Natural killer cell (primary cell): ENCODE results near the gene NADK2. TPM values are rescaled to one million over a fixed set of nuclear protein-coding genes. Genes with fewer than 3 reads are reported as not detected.

ENCODE experiments used
- ATAC-seq, 3 donors: fragments of 150-1000 bp in 2 of 3; fragments of 200-7000 bp in 1 of 3; cut with Tn5 transposase; 1 replicate in 1 of 3; 2 replicates in 2 of 3; pipeline ENCODE4 v1.10.0; 2021; ENCODE audit warnings: mild to moderate bottlenecking in 2 of 3, moderate library complexity in 2 of 3
- DNase-seq, 2 donors: peaks; one replicate each; pipeline versions ENCODE4 v3.0.0 to v3.0.0-alpha.2; 2013 to 2021; ENCODE audit warnings: mixed read lengths in 1 of 2
- H3K27ac ChIP-seq: one replicate; pipeline ENCODE4 v1.5.1; 2013; ENCODE audit warnings: mild to moderate bottlenecking, low read length
- H3K27me3 ChIP-seq: one replicate; pipeline ENCODE4 v1.6.1; 2013; ENCODE audit warnings: low read length; ENCODE audit not compliant: control insufficient read depth, insufficient read depth
- H3K36me3 ChIP-seq: one replicate; pipeline ENCODE4 v1.6.1; 2013; ENCODE audit warnings: low read length; ENCODE audit not compliant: control insufficient read depth, insufficient read depth
- H3K4me1 ChIP-seq: one replicate; pipeline ENCODE4 v1.6.1; 2013; ENCODE audit warnings: low read length; ENCODE audit not compliant: control insufficient read depth, insufficient read depth
- H3K4me3 ChIP-seq: one replicate; pipeline ENCODE4 v1.5.1; 2013; ENCODE audit warnings: low read length
- H3K9me3 ChIP-seq: one replicate; pipeline ENCODE4 v1.6.1; 2013; ENCODE audit warnings: low read length; ENCODE audit not compliant: control insufficient read depth, insufficient read depth
- H3K27ac Mint-ChIP-seq, 2 donors: one replicate each; pipeline ENCODE4 v1.8.0; 2022; ENCODE audit warnings: mild to moderate bottlenecking in 2 of 2, mixed read lengths in 2 of 2, moderate library complexity in 1 of 2
- H3K27me3 Mint-ChIP-seq, 2 donors: one replicate each; pipeline ENCODE4 v1.8.0; 2022; ENCODE audit warnings: low read depth in 2 of 2, mixed read lengths in 2 of 2
- H3K36me3 Mint-ChIP-seq: one replicate; pipeline ENCODE4 v1.8.0; 2022; ENCODE audit warnings: mixed read lengths
- H3K4me1 Mint-ChIP-seq, 2 donors: one replicate each; pipeline ENCODE4 v1.8.0; 2022; ENCODE audit warnings: mixed read lengths in 2 of 2
- H3K4me3 Mint-ChIP-seq: one replicate; pipeline ENCODE4 v1.8.0; 2022; ENCODE audit warnings: mild to moderate bottlenecking, moderate library complexity, mixed read lengths
- H3K9me3 Mint-ChIP-seq, 2 donors: one replicate each; pipeline ENCODE4 v1.8.0; 2022; ENCODE audit warnings: mixed read lengths in 2 of 2
- WGBS: methylation state at CpG from one replicate; pipeline ENCODE4 v1.1.7; 2013; ENCODE audit warnings: missing lambda C conversion rate; ENCODE audit not compliant: insufficient coverage; 5-methylcytosine and 5-hydroxymethylcytosine counted together
- intact Hi-C: fragments of 100-400 bp; cut with micrococcal nuclease; formaldehyde crosslinking; loops from one replicate; pipeline ENCODE4 v1.14.2; 2022
- total RNA-seq, 4 donors: library from RNA; stranded (reverse); fragments of 120-200 nt in 1 of 4; gene quantifications; one replicate each; pipeline versions ENCODE4 v1.2.3 to v1.2.4, GENCODE V29; 2013 to 2022
- TF ChIP-seq, protein P1 (sequence below): fragments of 200-600 bp; IDR thresholded peaks from one replicate; pipeline ENCODE4 v1.8.0; 2022; ENCODE audit warnings: antibody characterized with exemption

The NADK2 gene
- total RNA-seq, 3 donors from 2014 or later (not counting 1 experiment from before 2014, with no cell fraction given): 13.1 to 16.2 (median 14.3) TPM

DNA sequence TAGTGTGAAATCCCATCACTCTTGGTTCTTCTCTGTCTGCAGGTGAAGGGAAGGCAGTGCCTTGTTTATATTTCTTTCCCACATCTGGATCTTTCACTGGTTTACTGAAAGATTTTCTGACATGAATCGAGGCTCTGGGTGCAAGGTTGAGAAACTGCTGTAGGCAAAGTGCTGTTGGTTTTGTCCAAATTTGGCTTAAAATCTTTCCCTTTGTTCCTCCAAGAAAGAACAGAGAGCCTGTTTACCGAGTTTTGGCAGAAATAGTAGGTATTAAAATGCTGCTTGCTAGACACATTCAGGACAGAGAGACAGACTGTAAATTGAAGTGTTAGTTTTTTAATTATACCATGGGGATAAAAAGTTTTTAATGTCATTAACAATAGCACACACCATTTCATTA is 68.3 kb downstream of the NADK2 start:
- H3K4me1 Mint-ChIP-seq: no peaks in the 10 kb centered on the region
- H3K9me3 ChIP-seq: no peaks in the 10 kb centered on the region
- no peaks in the 10 kb centered on the region for H3K9me3 Mint-ChIP-seq
- DNase-seq (no peak), ATAC-seq (no peak)
- no peak overlapping the region for H3K4me3 Mint-ChIP-seq
- TF ChIP-seq, protein P1, sequence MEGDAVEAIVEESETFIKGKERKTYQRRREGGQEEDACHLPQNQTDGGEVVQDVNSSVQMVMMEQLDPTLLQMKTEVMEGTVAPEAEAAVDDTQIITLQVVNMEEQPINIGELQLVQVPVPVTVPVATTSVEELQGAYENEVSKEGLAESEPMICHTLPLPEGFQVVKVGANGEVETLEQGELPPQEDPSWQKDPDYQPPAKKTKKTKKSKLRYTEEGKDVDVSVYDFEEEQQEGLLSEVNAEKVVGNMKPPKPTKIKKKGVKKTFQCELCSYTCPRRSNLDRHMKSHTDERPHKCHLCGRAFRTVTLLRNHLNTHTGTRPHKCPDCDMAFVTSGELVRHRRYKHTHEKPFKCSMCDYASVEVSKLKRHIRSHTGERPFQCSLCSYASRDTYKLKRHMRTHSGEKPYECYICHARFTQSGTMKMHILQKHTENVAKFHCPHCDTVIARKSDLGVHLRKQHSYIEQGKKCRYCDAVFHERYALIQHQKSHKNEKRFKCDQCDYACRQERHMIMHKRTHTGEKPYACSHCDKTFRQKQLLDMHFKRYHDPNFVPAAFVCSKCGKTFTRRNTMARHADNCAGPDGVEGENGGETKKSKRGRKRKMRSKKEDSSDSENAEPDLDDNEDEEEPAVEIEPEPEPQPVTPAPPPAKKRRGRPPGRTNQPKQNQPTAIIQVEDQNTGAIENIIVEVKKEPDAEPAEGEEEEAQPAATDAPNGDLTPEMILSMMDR: no peak
- 100% methylated on average over 1 of the region's 2 CpGs for WGBS
- no peak overlapping the region for H3K4me3 ChIP-seq
- H3K27ac ChIP-seq: no peak overlapping the region
- H3K27me3 ChIP-seq: no peaks in the 10 kb centered on the region
- no peaks in the 10 kb centered on the region for H3K4me1 ChIP-seq
- H3K27me3 Mint-ChIP-seq: no peaks in the 10 kb centered on the region
- intact Hi-C loops: no loop called here
- H3K36me3 ChIP-seq: peaks cover 73% of the 10 kb centered on the region
- H3K36me3 Mint-ChIP-seq: peaks cover 27% of the 10 kb centered on the region
- no peak overlapping the region for H3K27ac Mint-ChIP-seq

DNA sequence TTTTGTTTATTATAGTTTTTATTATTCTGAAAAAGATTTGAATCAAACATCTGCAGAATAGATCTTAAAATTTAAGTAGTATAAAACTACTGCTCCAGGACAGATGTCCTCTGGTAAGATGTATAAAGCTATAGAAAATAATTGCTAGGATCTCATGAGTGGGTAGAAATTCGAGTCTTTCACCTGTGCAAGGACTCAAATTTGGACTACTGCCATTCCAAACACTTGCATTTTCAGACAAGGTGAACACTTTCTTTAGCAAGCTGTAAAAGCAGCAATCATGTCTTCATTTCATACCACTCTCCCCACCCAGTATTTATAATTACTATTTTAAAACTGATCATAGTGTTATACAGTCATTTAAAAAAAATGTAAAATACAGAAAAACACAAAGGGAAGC is 69.1 kb downstream of the NADK2 start:
- no CpG with 5 or more reads among the region's 1 CpG for WGBS
- Histone ChIP-seq H3K4me1 (no peaks in the 10 kb centered on the region), H3K27ac (no peak overlapping the region), H3K27me3 (no peaks in the 10 kb centered on the region), H3K36me3 (peaks cover 72% of the 10 kb centered on the region), H3K4me3 (no peak overlapping the region), H3K9me3 (no peaks in the 10 kb centered on the region)
- Mint-ChIP-seq H3K36me3 (peaks cover 26% of the 10 kb centered on the region), H3K27ac (no peak overlapping the region), H3K4me3 (no peak overlapping the region), H3K27me3 (no peaks in the 10 kb centered on the region), H3K4me1 (no peaks in the 10 kb centered on the region), H3K9me3 (no peaks in the 10 kb centered on the region)
- DNase-seq (no peak), ATAC-seq (no peak)
- intact Hi-C loops: no loop called here
- TF ChIP-seq, protein P1: no peak

DNA sequence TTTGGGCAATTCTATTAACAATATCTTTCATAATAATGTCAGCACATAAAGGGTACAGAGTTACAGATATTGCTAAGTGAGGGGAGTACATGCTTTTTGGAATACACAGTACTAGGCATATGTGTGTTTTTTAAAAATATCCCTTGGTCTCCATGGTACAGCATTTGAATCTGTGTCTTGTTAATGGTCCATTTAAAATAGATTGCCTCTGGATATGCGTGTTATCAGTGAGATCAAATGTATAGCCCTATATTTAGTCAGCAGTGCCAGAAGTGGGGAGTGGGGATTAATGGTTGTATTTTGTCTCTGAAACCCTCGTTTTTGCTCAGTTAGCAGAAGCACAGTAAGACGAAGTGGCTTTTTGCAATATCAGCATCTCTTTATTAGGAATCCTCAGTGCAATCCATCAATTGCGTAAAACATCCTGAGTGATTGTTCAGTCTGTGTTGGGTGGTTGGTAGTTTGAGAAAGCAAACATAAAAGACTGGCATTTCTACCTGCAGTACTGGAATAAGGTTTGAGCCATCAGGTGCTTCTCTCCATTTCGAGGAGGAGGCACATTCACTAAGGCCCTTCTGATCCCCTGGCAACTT is 70.8 kb downstream of the NADK2 start:
- DNase-seq (no peak), ATAC-seq (no peak)
- no peaks in the 10 kb centered on the region for H3K9me3 Mint-ChIP-seq
- no peaks in the 10 kb centered on the region for H3K27me3 ChIP-seq
- peaks cover 23% of the 10 kb centered on the region for H3K36me3 Mint-ChIP-seq
- peaks cover 76% of the 10 kb centered on the region for H3K36me3 ChIP-seq
- TF ChIP-seq, protein P1: no peak
- H3K9me3 ChIP-seq: no peaks in the 10 kb centered on the region
- no peak overlapping the region for H3K4me3 Mint-ChIP-seq
- H3K4me1 Mint-ChIP-seq: no peaks in the 10 kb centered on the region
- WGBS: 93% methylated on average over 5 of the region's 5 CpGs
- H3K4me3 ChIP-seq: no peak overlapping the region
- H3K27ac ChIP-seq: no peak overlapping the region
- H3K27ac Mint-ChIP-seq: no peak overlapping the region
- intact Hi-C loops: no loop called here
- H3K4me1 ChIP-seq: no peaks in the 10 kb centered on the region
- no peaks in the 10 kb centered on the region for H3K27me3 Mint-ChIP-seq

DNA sequence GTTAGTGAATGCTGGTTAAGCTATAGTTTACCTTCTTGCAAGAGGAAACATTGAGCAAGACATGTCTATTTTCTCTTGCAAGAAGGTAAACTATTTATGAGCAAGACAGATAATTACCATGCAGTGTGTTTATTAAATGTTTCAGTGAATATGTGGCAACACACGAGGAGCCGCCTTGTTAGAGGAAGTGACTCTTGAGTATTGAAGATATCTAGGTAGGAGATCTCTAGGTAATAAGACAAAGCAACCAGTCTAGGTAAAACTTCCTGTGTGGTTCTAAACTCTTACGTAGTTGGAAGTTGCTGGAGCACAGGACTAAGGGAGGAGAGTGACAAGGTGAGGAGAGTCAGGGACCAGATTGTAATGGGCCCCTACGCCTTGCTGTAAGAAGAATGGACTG is 73.0 kb downstream of the NADK2 start:
- H3K27ac Mint-ChIP-seq: no peak overlapping the region
- peak in 1 of 3 donors; percentile 76 for ATAC-seq
- 78% methylated on average over 4 of the region's 4 CpGs for WGBS
- no peaks in the 10 kb centered on the region for H3K27me3 Mint-ChIP-seq
- no peaks in the 10 kb centered on the region for H3K9me3 Mint-ChIP-seq
- H3K4me1 Mint-ChIP-seq: no peaks in the 10 kb centered on the region
- Histone ChIP-seq H3K36me3 (peaks cover 71% of the 10 kb centered on the region), H3K27me3 (no peaks in the 10 kb centered on the region), H3K4me1 (no peaks in the 10 kb centered on the region), H3K27ac (no peak overlapping the region), H3K9me3 (no peaks in the 10 kb centered on the region), H3K4me3 (no peak overlapping the region)
- no peak overlapping the region for H3K4me3 Mint-ChIP-seq
- intact Hi-C loops: no loop called here
- DNase-seq: peak in 1 of 2 donors; percentile 14
- peaks cover 15% of the 10 kb centered on the region for H3K36me3 Mint-ChIP-seq
- TF ChIP-seq, protein P1: no peak
